DOHH2 (cell line): ENCODE data around the gene UQCRFS1.

Source experiments
- CTCF ChIP-seq: fragments of 200-600 bp; sonication (generic); IDR thresholded peaks from one replicate; pipeline ENCODE4 v1.5.1; 2014; ENCODE audit warnings: antibody characterized with exemption, mild to moderate bottlenecking, low read depth, low read length; ENCODE audit not compliant: poor library complexity, severe bottlenecking
- EZH2phosphoT487 ChIP-seq: fragments of 200-600 bp; sonication (generic); IDR thresholded peaks from 2 replicates; pipeline ENCODE4 v1.6.1; 2017; ENCODE audit warnings: borderline replicate concordance, mild to moderate bottlenecking, antibody characterized with exemption, low read length, moderate library complexity, mixed read lengths

GRCh38 chr19:29176981-29177754 lies 35.8 kb downstream of the UQCRFS1 start:
- TF ChIP-seq CTCF = no peak
- TF ChIP-seq EZH2phosphoT487 = no peak
